Measurements from ENCODE around the gene SCNN1G. TPM values are rescaled to one million over a fixed set of nuclear protein-coding genes. Genes with fewer than 3 reads are reported as not detected.

The SCNN1G gene
- total RNA-seq, 3 donors from 2014 or later: 2.0 to 8.8 TPM; not detected in 1

- DNase-seq (ENCODE audit: low spot score in 2 of 2): no peak
- intact Hi-C loops (cut with DNase I; ENCODE audit: low total_unique reads): no loop called here
- TF ChIP-seq POLR2A (IDR thresholded peaks at IDR 0.05) (no peak), POLR2AphosphoS5 (IDR thresholded peaks at IDR 0.05) (no peak)
- TF ChIP-seq, protein P1, sequence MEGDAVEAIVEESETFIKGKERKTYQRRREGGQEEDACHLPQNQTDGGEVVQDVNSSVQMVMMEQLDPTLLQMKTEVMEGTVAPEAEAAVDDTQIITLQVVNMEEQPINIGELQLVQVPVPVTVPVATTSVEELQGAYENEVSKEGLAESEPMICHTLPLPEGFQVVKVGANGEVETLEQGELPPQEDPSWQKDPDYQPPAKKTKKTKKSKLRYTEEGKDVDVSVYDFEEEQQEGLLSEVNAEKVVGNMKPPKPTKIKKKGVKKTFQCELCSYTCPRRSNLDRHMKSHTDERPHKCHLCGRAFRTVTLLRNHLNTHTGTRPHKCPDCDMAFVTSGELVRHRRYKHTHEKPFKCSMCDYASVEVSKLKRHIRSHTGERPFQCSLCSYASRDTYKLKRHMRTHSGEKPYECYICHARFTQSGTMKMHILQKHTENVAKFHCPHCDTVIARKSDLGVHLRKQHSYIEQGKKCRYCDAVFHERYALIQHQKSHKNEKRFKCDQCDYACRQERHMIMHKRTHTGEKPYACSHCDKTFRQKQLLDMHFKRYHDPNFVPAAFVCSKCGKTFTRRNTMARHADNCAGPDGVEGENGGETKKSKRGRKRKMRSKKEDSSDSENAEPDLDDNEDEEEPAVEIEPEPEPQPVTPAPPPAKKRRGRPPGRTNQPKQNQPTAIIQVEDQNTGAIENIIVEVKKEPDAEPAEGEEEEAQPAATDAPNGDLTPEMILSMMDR (IDR thresholded peaks at IDR 0.05): no peak
- no peaks in the 10 kb centered on the region for H3K4me1 ChIP-seq
- no peaks in the 10 kb centered on the region for H3K36me3 ChIP-seq
- H3K27me3 ChIP-seq: no peaks in the 10 kb centered on the region
- H3K27ac ChIP-seq: no peak overlapping the region
- H3K9me3 ChIP-seq: no peaks in the 10 kb centered on the region
- H3K4me3 ChIP-seq: no peak overlapping the region
Observed at GRCh38 chr16:23257682-23258081, 75.1 kb downstream of the SCNN1G start.

DNA sequence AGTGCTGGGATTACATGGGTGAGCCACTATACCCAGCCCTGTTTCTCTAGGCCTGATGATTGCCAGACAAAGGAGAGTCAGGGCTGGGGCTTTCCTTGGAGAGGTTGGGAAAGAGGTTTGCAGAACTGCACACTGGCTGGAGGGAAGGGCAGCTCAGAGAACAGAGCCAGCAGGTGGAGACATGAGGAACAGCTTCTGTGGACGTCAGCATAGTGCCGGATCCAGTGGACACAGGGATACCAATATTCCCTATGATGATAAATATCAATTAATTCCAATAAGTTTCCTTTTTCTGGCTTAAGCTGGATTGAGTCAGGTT lies 76.3 kb downstream of the SCNN1G start:
- Histone ChIP-seq H3K9me3 (no peaks in the 10 kb centered on the region), H3K27me3 (no peaks in the 10 kb centered on the region), H3K36me3 (no peaks in the 10 kb centered on the region), H3K4me1 (no peaks in the 10 kb centered on the region), H3K27ac (no peak overlapping the region), H3K4me3 (no peak overlapping the region)
- TF ChIP-seq POLR2AphosphoS5 (IDR thresholded peaks at IDR 0.05) (no peak), POLR2A (IDR thresholded peaks at IDR 0.05) (no peak)
- TF ChIP-seq, protein P1 (IDR thresholded peaks at IDR 0.05): no peak
- intact Hi-C loops (cut with DNase I; ENCODE audit: low total_unique reads): no loop called here
- DNase-seq (ENCODE audit: low spot score in 2 of 2): no peak

Other genes starting within 250 kb of the SCNN1G start
- gene USP31, start 33.3 kb upstream of the SCNN1G start, total RNA-seq: 10 to 100 TPM in 2 of 3 donors, 1 to 10 TPM in 1; 6.7 to 40.7 (median 21.0) TPM
- gene SCNN1B, start 119.6 kb downstream of the SCNN1G start, total RNA-seq: 10 to 100 TPM in 2 of 3 donors, 1 to 10 TPM in 1; 3.0 to 18.0 (median 18.0) TPM